HCT116 (cell line): ENCODE results near the gene ADAM23. TPM values are rescaled to one million over a fixed set of nuclear protein-coding genes. Genes with fewer than 3 reads are reported as not detected.
"Not testable (repeated sequence)": the region's sequence is repeated elsewhere in the genome, so short reads cannot be mapped to it uniquely, and the experiment has no call there.

Source experiments
- ATAC-seq: fragments of 200-7000 bp; cut with Tn5 transposase; 2 replicates; pipeline ENCODE4 v1.9.1; 2020; ENCODE audit warnings: mild to moderate bottlenecking, moderate library complexity
- BruUV-seq: library from RNA; stranded (reverse); fragments of 400-500 nt; replicated peaks from 2 replicates; lab custom pipeline; 2021; lab: Mats Ljungman, UMichigan
- CTCF ChIA-PET: fragments of 300-600 bp; sonication (Branson Sonifier 250); formaldehyde crosslinking; loops from one replicate; lab custom pipeline; 2021; ENCODE audit warnings: antibody characterized with exemption; lab: Charles Lee
- POLR2A ChIA-PET: fragments of 300-600, 350-600 bp; sonication (Branson Sonifier 250); formaldehyde crosslinking; loops from one replicate; lab custom pipeline; 2021; ENCODE audit warnings: antibody characterized with exemption; lab: Charles Lee
- RAD21 ChIA-PET, 2 experiments: fragments of 300-600 bp; sonication (Branson Sonifier 250); formaldehyde crosslinking; loops; one replicate each; lab custom pipeline; 2023; ENCODE audit warnings: low total read pairs in 2 of 2; ENCODE audit not compliant: uncharacterized antibody in 2 of 2, unreplicated experiment in 2 of 2, low non-redundant PET in 1 of 2; lab: Charles Lee
- DNase-seq: peaks from one replicate; pipeline ENCODE4 v3.0.0-alpha.2; 2010; ENCODE audit warnings: low read depth, low spot score
- H2AFZ ChIP-seq: fragments of 200-600 bp; shearing (Covaris generic), sonication (generic); 2 replicates; pipeline ENCODE4 v1.6.1; 2017; ENCODE audit warnings: low read depth, mixed run types, mixed read lengths, antibody characterized with exemption, low read length; ENCODE audit not compliant: poor library complexity, severe bottlenecking
- H3K27ac ChIP-seq: 2 replicates; pipeline ENCODE4 v1.5.1; 2012; ENCODE audit warnings: low read depth, low read length
- H3K27me3 ChIP-seq: fragments of 200-600 bp; sonication (generic); 2 replicates; pipeline ENCODE4 v1.6.1; 2016; ENCODE audit warnings: mixed run types, low read length, mixed read lengths; ENCODE audit not compliant: insufficient read depth
- H3K36me3 ChIP-seq, 2 experiments: fragments of 200-500 bp in 1 of 2; fragments of 200-600 bp in 1 of 2; sonication (Bioruptor generic) in 1 of 2; sonication (generic) in 1 of 2; 2 replicates each; pipeline versions ENCODE4 v1.5.1 to v1.6.1; 2014 to 2016; ENCODE audit warnings: low read length in 2 of 2, inconsistent platforms in 1 of 2, mixed read lengths in 1 of 2, mixed run types in 1 of 2; ENCODE audit not compliant: insufficient read depth in 2 of 2, control insufficient read depth in 1 of 2
- H3K4me1 ChIP-seq, 2 experiments: fragments of 200-600 bp in 1 of 2; sonication (generic) in 1 of 2; 2 replicates each; pipeline versions ENCODE4 v1.5.1 to v1.6.1; 2012 to 2017; ENCODE audit warnings: low read length in 2 of 2, inconsistent platforms in 1 of 2, mild to moderate bottlenecking in 1 of 2, mixed read lengths in 1 of 2, mixed run types in 1 of 2, moderate library complexity in 1 of 2; ENCODE audit not compliant: insufficient read depth in 2 of 2, control insufficient read depth in 1 of 2
- H3K4me2 ChIP-seq: fragments of 200-600 bp; sonication (generic); 2 replicates; pipeline ENCODE4 v1.6.1; 2017; ENCODE audit warnings: mixed run types, low read length, mixed read lengths
- H3K4me3 ChIP-seq, 2 experiments: fragments of 200-600 bp in 1 of 2; sonication (generic) in 1 of 2; replicated peaks in 1 of 2; 2 replicates each; pipeline ENCODE4 v1.5.1; 2011 to 2016; ENCODE audit warnings: low read length in 2 of 2, control low read depth in 1 of 2, low read depth in 1 of 2, mild to moderate bottlenecking in 1 of 2, mixed read lengths in 1 of 2, mixed run types in 1 of 2
- H3K79me2 ChIP-seq: fragments of 200-600 bp; sonication (generic); 2 replicates; pipeline ENCODE4 v1.6.1; 2017; ENCODE audit warnings: mild to moderate bottlenecking, mixed run types, low read length, moderate library complexity, mixed read lengths; ENCODE audit not compliant: insufficient read depth
- H3K9ac ChIP-seq: fragments of 200-600 bp; sonication (generic); 2 replicates; pipeline ENCODE4 v1.6.1; 2016; ENCODE audit warnings: low read length, mixed read lengths
- H3K9me2 ChIP-seq: fragments of 200-600 bp; sonication (generic), shearing (Covaris generic); 2 replicates; pipeline ENCODE4 v1.6.1; 2017; ENCODE audit warnings: mixed run types, mild to moderate bottlenecking, moderate library complexity; ENCODE audit not compliant: insufficient read depth
- H3K9me3 ChIP-seq, 2 experiments: fragments of 200-500 bp in 1 of 2; fragments of 200-600 bp in 1 of 2; sonication (Bioruptor generic) in 1 of 2; sonication (generic) in 1 of 2; 2 replicates each; pipeline ENCODE4 v1.6.1; 2014 to 2017; ENCODE audit warnings: low read length in 2 of 2, mixed read lengths in 2 of 2, inconsistent platforms in 1 of 2, low read depth in 1 of 2, mild to moderate bottlenecking in 1 of 2, mixed run types in 1 of 2, moderate library complexity in 1 of 2; ENCODE audit not compliant: control insufficient read depth in 1 of 2, insufficient read depth in 1 of 2
- H4K20me1 ChIP-seq: fragments of 200-600 bp; sonication (generic), shearing (Covaris generic); 2 replicates; pipeline ENCODE4 v1.6.1; 2017; ENCODE audit warnings: mixed run types, mild to moderate bottlenecking, moderate library complexity; ENCODE audit not compliant: insufficient read depth
- ELF1 ChIP-seq: IDR thresholded peaks from 2 replicates; pipeline ENCODE4 v1.6.1; 2012; ENCODE audit warnings: low read depth, borderline replicate concordance
- EZH2phosphoT487 ChIP-seq: fragments of 200-600 bp; IDR thresholded peaks from 2 replicates; pipeline ENCODE4 v1.6.1; 2018; ENCODE audit warnings: antibody characterized with exemption, borderline replicate concordance
- ZFX ChIP-seq: fragments of 450-650 bp; IDR thresholded peaks from 2 replicates; pipeline ENCODE4 v1.6.1; 2017
- intact Hi-C: fragments of 100-400 bp; cut with micrococcal nuclease; formaldehyde crosslinking; loops from 2 replicates; pipeline ENCODE4 v1.10.0; 2022
- total RNA-seq: library from RNA; stranded (reverse); gene quantifications from one replicate; pipeline ENCODE4 v1.2.1, GENCODE V29; 2021; ENCODE audit not compliant: unreplicated experiment
- TF ChIP-seq, protein P1 (sequence below): IDR thresholded peaks from 2 replicates; pipeline ENCODE4 v1.6.1; 2011; ENCODE audit warnings: mild to moderate bottlenecking, low read length, moderate library complexity; ENCODE audit not compliant: insufficient replicate concordance; ENCODE audit errors: extremely low read depth

The ADAM23 gene
- total RNA-seq, 1 experiment from 2014 or later = 0.10 TPM

DNA sequence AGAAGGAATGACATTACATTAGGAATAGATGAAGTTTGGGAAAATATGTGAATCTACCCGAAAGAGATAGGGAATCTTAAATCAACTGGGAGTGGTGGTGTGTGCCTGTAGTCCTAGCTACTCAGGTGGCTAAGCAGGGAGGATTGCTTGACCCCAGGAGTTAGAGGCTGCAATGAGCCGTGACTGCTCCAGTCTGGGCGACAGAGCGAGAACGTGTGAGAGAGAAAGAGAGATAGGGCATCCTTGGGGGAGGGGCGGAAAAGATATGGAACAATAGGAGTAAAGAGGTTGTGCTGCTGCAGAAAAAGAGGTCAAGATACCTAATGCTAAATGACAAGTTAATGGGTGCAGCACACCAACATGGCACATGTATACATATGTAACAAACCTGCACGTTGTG lies 47.1 kb upstream of the ADAM23 start:
- Histone ChIP-seq H3K4me3 (no peak overlapping the region), H3K36me3 (no peaks in the 10 kb centered on the region), H3K4me2 (no peak overlapping the region), H3K27ac (no peak overlapping the region), H3K27me3 (no peaks in the 10 kb centered on the region), H3K9ac (no peak overlapping the region), H3K9me3 (no peaks in the 10 kb centered on the region), H2AFZ (no peak overlapping the region), H3K9me2 (no peaks in the 10 kb centered on the region), H3K79me2 (no peaks in the 10 kb centered on the region), H4K20me1 (no peaks in the 10 kb centered on the region), H3K4me1 (no peaks in the 10 kb centered on the region)
- POLR2A ChIA-PET = no interaction called here
- TF ChIP-seq ZFX = no peak
- TF ChIP-seq, protein P1, sequence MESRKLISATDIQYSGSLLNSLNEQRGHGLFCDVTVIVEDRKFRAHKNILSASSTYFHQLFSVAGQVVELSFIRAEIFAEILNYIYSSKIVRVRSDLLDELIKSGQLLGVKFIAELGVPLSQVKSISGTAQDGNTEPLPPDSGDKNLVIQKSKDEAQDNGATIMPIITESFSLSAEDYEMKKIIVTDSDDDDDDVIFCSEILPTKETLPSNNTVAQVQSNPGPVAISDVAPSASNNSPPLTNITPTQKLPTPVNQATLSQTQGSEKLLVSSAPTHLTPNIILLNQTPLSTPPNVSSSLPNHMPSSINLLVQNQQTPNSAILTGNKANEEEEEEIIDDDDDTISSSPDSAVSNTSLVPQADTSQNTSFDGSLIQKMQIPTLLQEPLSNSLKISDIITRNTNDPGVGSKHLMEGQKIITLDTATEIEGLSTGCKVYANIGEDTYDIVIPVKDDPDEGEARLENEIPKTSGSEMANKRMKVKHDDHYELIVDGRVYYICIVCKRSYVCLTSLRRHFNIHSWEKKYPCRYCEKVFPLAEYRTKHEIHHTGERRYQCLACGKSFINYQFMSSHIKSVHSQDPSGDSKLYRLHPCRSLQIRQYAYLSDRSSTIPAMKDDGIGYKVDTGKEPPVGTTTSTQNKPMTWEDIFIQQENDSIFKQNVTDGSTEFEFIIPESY = no peak
- TF ChIP-seq EZH2phosphoT487 = no peak
- no peak for TF ChIP-seq ELF1
- CTCF ChIA-PET = no interaction called here
- no TSS peak for BruUV-seq
- ATAC-seq = no peak
- RAD21 ChIA-PET = no interaction called here
- DNase-seq = no peak
- intact Hi-C loops = no loop called here

DNA sequence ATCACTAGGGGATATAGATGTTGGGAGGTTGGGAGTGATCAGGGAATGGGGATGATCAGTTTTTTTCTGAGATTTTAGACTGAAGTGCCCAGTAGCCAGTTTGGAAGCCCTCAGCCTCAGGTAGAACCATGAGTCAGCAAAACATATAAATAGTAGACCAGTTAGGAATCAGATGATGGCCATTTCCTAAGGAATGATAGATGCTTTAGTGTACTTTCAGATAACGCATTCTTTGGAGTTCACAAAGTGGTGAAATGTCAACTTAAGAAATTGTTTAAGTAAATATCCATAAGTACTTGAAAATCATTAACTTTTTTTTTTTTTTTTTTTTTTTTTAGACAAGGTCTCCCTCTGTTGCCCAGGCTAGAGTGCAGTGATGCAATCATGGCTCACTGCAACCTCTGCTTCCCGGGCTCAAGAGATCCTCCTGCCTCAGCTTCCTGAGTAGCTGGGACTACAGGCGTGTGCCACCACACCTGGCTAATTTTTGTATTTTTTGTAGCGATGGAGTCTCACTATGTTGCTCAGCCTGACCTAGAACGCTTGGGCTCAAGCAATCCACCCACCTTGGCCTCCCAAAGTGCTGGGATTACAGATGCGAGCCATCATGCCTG lies 40.3 kb upstream of the ADAM23 start:
- H3K27me3 ChIP-seq, CTCF ChIA-PET, H3K9me3 ChIP-seq, DNase-seq, H3K4me3 ChIP-seq, intact Hi-C loops, H3K4me2 ChIP-seq, BruUV-seq, H3K4me1 ChIP-seq, POLR2A ChIA-PET, ATAC-seq, H3K79me2 ChIP-seq, H3K9me2 ChIP-seq, H4K20me1 ChIP-seq, H3K9ac ChIP-seq, RAD21 ChIA-PET, H3K27ac ChIP-seq, H3K36me3 ChIP-seq: not testable (repeated sequence)
- H2AFZ ChIP-seq = peak overlapping the region; percentile 45
